ENCODE measurements around the gene TMA7B.
"Not testable (repeated sequence)": the region's sequence is repeated elsewhere in the genome, so short reads cannot be mapped to it uniquely, and the experiment has no call there.

The TMA7B gene

GRCh38 chr22:39933741-39934140 lies 26.5 kb upstream of the TMA7B start:
- DNase-seq, result no peak

GRCh38 chr22:39935116-39935515 lies 25.1 kb upstream of the TMA7B start:
- no peak for DNase-seq

DNA sequence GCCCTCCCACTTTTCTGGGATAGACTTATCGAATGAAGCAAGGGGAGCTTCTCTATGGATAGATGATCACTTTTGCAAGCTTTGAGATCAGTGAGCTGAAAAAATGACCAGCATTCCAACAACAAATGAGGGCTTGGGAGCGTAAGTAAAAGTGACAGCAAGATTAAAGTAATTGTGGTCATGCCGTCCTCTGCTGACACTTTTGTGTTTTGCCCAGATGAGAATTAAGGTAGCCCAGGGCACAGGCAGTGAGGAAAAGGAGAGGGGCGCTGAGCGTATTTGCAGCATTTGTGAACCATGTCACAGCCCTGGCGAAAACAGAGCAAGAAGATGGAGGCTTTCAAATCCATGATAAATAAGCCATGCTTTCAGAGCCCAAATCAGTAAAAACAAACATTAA lies 24.6 kb upstream of the TMA7B start:
- DNase-seq, result no peak

- DNase-seq, result no peak
These were observed 23.6 kb upstream of the TMA7B start for GRCh38 chr22:39936523-39937145.

GRCh38 chr22:39937906-39938305 lies 22.3 kb upstream of the TMA7B start:
- DNase-seq, result no peak

GRCh38 chr22:39938509-39939111 lies 21.6 kb upstream of the TMA7B start:
- no peak for DNase-seq

DNA sequence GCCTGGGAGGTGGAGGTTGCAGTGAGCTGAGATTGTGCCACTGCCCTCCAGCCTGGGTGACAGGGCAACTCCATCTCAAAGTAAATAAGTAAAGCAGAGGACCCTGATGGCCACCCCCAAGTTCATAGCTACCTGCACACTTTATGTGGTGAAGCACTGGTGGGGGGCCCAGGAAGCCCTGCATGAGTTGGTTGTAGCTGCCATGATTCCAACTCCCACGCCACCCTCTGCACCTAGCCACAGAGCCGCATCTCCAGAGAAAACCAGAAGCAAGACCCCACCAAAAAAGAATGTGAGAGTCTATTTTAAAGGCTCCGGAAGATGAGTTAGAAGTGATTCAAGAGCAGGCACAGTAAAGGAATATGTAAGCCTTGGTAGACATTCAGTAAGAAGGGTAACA lies 20.4 kb upstream of the TMA7B start:
- DNase-seq, result no peak

DNA sequence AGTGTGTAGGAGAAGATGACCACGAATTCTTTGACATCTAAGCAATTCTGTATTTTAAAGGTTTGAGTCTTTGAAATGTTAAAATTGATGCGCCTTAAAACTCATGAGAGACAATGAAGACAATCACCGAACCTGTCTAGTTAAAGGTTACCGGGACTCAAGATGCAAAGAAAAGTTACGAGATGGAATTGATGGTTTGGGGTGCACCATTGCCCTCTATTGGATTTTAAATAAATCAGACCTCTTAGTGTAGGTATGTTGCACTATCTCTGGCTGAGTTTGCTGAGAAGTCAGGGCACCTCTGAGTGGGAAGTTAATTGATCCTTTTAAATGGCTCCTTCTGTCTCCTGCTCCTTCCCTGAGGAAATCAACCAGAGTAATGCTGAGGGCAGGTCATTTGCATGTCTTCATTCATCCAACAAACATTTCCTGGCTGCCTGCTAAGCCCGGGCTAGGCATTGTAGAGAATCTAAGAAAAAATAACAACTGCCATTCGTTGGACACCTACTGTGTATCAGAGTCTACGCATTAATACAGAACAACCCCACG lies 19.4 kb upstream of the TMA7B start:
- no peak for DNase-seq

DNA sequence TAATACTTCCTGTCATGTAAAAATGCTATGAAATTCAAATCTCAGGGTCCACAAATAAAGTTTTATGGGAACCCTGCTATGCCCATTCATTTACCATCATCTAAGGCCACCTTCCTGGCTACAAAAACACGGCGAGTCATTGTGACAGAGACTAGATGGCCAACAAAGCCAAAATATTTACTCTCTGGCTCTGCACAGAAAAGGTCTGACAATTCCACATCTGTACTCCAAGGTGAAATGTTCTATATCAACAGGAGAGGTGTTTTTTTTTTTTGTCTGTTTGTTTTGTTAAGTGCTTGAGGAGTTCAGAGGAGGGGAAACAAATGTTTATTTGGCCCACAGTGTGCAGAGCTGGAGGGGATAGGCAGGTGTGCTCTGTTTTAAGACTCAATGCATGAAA lies 18.6 kb upstream of the TMA7B start:
- DNase-seq, result no peak

- DNase-seq, result no peak
These were observed 17.6 kb upstream of the TMA7B start for GRCh38 chr22:39942439-39943230.

GRCh38 chr22:39943337-39943736 lies 16.9 kb upstream of the TMA7B start:
- DNase-seq, result peak; percentile 17

DNA sequence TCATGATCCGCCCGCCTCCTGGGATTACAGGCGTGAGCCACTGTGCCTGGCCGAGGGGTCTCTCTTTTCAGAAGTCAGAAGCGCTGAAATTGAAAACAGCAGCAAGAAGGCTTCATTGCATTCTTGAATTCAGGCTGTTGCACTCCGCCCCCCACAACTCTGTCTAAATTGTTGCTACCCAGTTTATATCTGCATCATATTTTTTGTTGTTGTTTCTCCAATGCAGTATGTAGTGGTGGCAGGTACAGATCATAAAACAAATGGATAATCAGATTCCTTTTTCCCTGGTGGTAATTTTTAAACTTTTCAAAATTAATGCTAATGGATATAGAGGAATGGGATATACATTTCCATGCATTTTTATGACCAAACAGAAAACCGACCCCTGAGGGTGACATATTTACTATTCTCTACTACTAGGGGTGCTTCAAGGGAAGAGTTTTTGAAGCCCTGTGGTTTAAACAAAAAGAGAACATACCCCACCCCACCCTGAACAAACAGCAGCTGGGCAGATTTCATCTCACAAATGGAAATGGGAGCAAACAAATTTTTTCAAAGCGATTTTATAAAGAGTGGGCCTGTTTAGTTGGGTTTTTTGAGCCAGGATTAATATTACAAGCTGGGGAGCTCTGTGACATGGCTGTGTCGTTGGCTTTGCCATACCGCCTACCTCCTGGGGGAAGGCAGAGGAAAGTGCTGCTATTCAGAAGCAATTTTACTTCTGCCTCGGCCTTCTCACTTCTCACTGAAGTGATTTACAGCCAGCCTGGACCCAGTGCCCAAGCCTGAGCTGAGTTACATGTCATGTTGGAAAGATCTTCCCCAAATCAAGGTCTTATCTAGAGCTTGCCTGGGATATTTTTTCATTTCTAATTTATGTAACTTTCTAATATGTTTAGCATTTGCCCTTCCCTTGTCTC lies 16.0 kb upstream of the TMA7B start:
- DNase-seq, result no peak

- DNase-seq, result no peak
These were observed 14.1 kb upstream of the TMA7B start for GRCh38 chr22:39946126-39946502.

- no peak for DNase-seq
These were observed 13.5 kb upstream of the TMA7B start for GRCh38 chr22:39946503-39947219.

DNA sequence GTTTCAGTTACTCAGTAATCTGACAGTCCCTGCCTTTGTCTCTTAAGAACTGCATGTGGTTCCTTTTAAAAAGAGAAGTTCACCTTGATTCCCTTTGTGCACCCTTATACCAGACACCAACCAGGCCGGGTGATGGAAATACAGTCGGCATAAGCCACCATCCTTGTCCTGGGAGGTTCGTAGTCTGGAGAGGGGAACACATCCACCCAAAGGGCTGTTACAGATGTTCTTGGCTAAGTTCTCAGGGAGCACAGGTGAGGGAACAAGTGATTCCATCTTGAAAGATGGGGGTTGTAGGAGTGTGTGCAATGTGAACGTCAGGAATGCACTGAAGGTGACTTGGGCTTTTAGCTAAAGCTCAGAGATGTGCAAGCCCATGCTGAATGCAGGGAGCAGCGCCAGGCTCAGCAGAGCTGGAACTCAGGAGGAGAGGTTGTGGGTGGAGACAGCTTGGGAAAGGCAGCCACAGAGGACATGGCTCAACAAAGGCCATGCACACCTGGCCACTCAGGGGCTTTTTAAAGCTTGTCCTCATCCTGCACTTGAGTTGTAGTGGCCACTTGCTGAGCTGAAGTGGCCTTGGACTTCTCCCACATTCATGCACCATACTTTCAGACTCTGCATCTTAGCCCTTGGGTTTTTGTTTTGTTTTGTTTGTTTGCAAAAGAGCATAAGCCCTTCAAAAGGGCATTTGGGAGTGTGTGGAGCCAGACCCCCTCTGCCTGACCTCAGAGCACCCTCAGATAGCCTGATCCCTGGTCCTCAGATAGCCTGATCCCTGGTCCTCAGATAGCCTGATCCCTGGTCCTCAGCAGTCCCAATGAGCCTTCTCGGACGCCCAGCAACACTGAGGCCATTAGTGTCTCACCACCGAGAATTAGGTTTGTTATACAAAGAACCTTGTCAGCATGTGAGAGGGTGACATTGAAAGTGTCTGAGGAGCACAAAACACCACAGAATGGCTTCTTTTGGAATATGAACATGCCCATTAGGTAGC lies 12.7 kb upstream of the TMA7B start:
- DNase-seq, result no peak

- DNase-seq, result no peak
These were observed 10.0 kb upstream of the TMA7B start for GRCh38 chr22:39949964-39950737.

DNA sequence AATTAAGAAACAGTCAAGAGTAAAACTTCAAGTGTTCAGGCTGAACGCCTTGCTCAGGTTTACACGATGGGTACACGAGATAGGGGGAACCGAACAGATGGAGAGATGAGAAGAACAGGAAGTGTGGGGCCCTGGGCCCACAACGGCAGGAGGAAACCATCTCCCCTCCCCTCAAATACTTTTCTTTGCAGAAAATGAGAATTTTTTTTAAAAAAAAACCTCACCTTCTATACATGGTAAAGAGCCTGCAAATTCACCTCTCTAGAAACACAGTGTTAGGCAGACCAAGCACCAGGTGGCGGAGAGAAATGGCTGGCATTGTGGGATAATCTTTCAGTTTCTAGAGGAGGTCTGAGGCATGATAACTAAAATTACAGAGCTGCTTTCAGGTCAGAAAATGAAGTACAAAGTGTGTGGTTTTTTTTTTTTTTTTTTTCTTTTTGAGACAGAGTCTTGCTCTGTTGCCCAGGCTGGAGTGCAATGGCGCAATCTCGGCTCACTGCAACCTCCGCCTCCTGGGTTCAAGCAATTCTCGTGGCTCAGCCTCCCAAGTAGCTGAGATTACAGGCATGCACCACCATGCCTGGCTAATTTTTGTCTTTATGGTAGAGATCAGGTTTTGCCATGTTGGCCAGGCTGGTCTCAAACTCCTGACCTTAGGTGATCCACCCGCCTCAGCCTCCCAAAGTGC lies 8.4 kb upstream of the TMA7B start:
- DNase-seq, result not testable (repeated sequence)

DNA sequence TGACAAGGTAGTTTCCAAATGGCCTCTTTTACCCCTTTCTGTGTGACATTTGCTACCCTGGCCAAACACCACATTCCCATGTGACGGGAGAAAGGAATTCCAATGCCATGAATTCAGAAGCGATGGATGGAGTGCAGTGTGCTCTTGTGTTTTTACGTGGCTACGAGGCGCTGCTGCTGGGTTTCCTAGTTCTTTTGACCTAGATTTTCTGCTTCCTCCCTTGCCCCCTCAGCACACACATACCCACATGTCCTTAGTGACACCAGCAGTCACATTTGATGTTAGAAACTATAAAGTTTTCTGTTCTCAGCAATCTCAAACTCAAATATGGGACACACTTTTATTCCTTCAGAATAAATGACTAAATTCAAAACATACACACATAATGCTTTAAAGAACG lies 7.8 kb upstream of the TMA7B start:
- no peak for DNase-seq

- DNase-seq, result no peak
These were observed 7.1 kb upstream of the TMA7B start for GRCh38 chr22:39953101-39953500.

Data from RPMI8226 (cell line).